SU-DHL-6 (cell line): ENCODE measurements around the gene NANOG.
"Not testable (repeated sequence)": the region's sequence is repeated elsewhere in the genome, so short reads cannot be mapped to it uniquely, and the experiment has no call there.

Experiments
- H2AFZ ChIP-seq: fragments of 200-600 bp; sonication (generic); 2 replicates; pipeline ENCODE4 v1.6.1; 2014; ENCODE audit warnings: low read depth, mild to moderate bottlenecking, moderate library complexity, mixed read lengths, antibody characterized with exemption, low read length; ENCODE audit not compliant: severe bottlenecking
- H3F3A ChIP-seq: fragments of 200-600 bp; shearing (Covaris generic); 2 replicates; pipeline ENCODE4 v1.6.0; 2016; ENCODE audit warnings: antibody characterized with exemption, mild to moderate bottlenecking; ENCODE audit not compliant: insufficient read depth
- H3K27ac ChIP-seq: fragments of 200-600 bp; sonication (generic); 2 replicates; pipeline ENCODE4 v1.5.1; 2016; ENCODE audit warnings: low read depth, mild to moderate bottlenecking, low read length, moderate library complexity, mixed read lengths
- H3K27me3 ChIP-seq: fragments of 200-600 bp; sonication (generic), shearing (Covaris generic); 2 replicates; pipeline ENCODE4 v1.6.0; 2014; ENCODE audit warnings: mild to moderate bottlenecking, low read length
- H3K36me3 ChIP-seq: fragments of 200-600 bp; sonication (generic); 2 replicates; pipeline ENCODE4 v1.6.1; 2014; ENCODE audit warnings: mild to moderate bottlenecking, low read length, mixed read lengths
- H3K4me2 ChIP-seq: fragments of 300-600, 200-600 bp; shearing (Covaris generic), sonication (generic); 2 replicates; pipeline ENCODE4 v1.6.0; 2014; ENCODE audit warnings: low read length, low read depth, mild to moderate bottlenecking; ENCODE audit not compliant: poor library complexity, severe bottlenecking
- H3K4me3 ChIP-seq: fragments of 200-600 bp; sonication (generic); 2 replicates; pipeline ENCODE4 v1.5.1; 2014; ENCODE audit warnings: antibody characterized with exemption, low read length, mild to moderate bottlenecking, mixed read lengths; ENCODE audit not compliant: insufficient read depth, poor library complexity, severe bottlenecking
- H3K79me2 ChIP-seq: fragments of 200-600 bp; sonication (generic); 2 replicates; pipeline ENCODE4 v1.6.1; 2014; ENCODE audit warnings: mild to moderate bottlenecking, low read length, moderate library complexity; ENCODE audit not compliant: insufficient read depth
- H3K9ac ChIP-seq: fragments of 200-600 bp; sonication (generic); 2 replicates; pipeline ENCODE4 v1.7.0; 2014; ENCODE audit warnings: mild to moderate bottlenecking, low read length
- H3K9me2 ChIP-seq: fragments of 200-600 bp; sonication (generic); replicated peaks from 2 replicates; pipeline ENCODE4 v1.6.1; 2014; ENCODE audit warnings: low read length; ENCODE audit not compliant: insufficient read depth
- H3K9me3 ChIP-seq: fragments of 200-600 bp; sonication (generic); 2 replicates; pipeline ENCODE4 v1.6.1; 2014; ENCODE audit warnings: low read length, mixed read lengths; ENCODE audit not compliant: insufficient read depth
- H4K20me1 ChIP-seq: fragments of 200-600 bp; sonication (generic); 2 replicates; pipeline ENCODE4 v1.6.1; 2014; ENCODE audit warnings: low read depth, mild to moderate bottlenecking, antibody characterized with exemption, low read length, moderate library complexity, mixed read lengths
- EZH2phosphoT487 ChIP-seq: fragments of 200-600 bp; sonication (generic), shearing (Covaris generic); conservative IDR thresholded peaks from 2 replicates; pipeline ENCODE4 v1.6.1; 2018; ENCODE audit warnings: mild to moderate bottlenecking, antibody characterized with exemption, low read length, moderate library complexity, mixed read lengths
- TF ChIP-seq, protein P1 (sequence below): fragments of 200-600 bp; sonication (generic); IDR thresholded peaks from one replicate; pipeline ENCODE4 v1.5.1; 2017; ENCODE audit warnings: antibody characterized with exemption, mild to moderate bottlenecking, low read length, moderate library complexity; ENCODE audit not compliant: insufficient read depth, poor library complexity, severe bottlenecking

Gene NANOG

GRCh38 chr12:7750350-7750749, 38.9 kb upstream of the NANOG start:
- Histone ChIP-seq H4K20me1 (no peaks in the 10 kb centered on the region), H3K79me2 (no peaks in the 10 kb centered on the region), H3K9me3 (no peaks in the 10 kb centered on the region), H3K9me2 (no peaks in the 10 kb centered on the region), H3K9ac (no peak overlapping the region), H3K4me2 (no peak overlapping the region), H3F3A (no peaks in the 10 kb centered on the region), H3K27ac (no peak overlapping the region), H3K36me3 (no peaks in the 10 kb centered on the region), H2AFZ (no peak overlapping the region), H3K4me3 (no peak overlapping the region), H3K27me3 (no peaks in the 10 kb centered on the region)
- TF ChIP-seq EZH2phosphoT487 = no peak
- TF ChIP-seq, protein P1, sequence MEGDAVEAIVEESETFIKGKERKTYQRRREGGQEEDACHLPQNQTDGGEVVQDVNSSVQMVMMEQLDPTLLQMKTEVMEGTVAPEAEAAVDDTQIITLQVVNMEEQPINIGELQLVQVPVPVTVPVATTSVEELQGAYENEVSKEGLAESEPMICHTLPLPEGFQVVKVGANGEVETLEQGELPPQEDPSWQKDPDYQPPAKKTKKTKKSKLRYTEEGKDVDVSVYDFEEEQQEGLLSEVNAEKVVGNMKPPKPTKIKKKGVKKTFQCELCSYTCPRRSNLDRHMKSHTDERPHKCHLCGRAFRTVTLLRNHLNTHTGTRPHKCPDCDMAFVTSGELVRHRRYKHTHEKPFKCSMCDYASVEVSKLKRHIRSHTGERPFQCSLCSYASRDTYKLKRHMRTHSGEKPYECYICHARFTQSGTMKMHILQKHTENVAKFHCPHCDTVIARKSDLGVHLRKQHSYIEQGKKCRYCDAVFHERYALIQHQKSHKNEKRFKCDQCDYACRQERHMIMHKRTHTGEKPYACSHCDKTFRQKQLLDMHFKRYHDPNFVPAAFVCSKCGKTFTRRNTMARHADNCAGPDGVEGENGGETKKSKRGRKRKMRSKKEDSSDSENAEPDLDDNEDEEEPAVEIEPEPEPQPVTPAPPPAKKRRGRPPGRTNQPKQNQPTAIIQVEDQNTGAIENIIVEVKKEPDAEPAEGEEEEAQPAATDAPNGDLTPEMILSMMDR = no peak

GRCh38 chr12:7751394-7751793, 37.8 kb upstream of the NANOG start:
- Histone ChIP-seq H3K27me3 (no peaks in the 10 kb centered on the region), H3K4me3 (no peak overlapping the region), H3K36me3 (no peaks in the 10 kb centered on the region), H3K27ac (no peak overlapping the region), H2AFZ (no peak overlapping the region), H3K79me2 (no peaks in the 10 kb centered on the region), H3K9me3 (no peaks in the 10 kb centered on the region), H4K20me1 (no peaks in the 10 kb centered on the region), H3K4me2 (no peak overlapping the region), H3K9ac (no peak overlapping the region), H3F3A (no peaks in the 10 kb centered on the region), H3K9me2 (no peaks in the 10 kb centered on the region)
- no peak for TF ChIP-seq EZH2phosphoT487
- TF ChIP-seq, protein P1 = no peak

DNA sequence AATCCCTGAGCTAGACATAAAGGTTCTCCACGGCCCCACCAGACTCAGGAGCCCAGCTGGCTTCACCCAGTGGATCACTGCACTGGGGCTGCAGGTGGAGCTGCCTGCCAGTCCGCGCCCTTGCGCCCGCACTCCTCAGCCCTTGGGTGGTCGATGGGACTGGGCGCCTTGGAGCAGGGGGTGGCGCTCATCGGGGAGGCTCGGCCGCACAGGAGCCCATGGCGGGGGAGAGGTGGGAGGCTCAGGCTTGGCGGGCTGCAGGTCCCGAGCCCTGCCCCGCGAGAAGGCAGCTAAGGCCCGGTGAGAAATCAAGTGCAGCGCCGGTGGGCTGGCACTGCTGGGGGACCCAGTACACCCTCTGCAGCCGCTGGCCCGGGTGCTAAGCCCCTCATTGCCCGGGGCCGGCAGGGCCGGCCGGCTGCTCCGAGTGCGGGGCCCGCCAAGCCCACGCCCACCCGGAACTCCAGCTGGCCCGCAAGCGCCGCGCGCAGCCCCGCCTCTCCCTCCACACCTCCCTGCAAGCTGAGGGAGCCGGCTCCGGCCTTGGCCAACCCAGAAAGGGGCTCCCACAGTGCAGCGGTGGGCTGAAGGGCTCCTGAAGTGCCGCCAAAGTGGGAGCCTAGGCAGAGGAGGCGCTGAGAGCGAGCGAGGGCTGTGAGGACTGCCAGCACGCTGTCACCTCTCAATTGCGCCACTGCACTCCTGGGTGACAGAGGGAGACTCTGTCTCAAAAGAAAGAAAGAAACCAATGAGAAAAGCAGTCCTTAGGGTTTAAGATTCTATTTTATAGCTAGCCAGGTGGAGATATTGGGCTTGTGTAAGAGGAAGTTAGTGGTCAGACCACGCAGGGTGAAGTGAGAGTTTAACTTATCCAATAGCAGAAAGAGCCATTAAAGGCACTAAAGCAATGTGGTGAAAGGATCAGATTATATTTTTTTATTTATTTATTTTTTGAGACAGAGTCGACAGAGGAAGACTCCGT, 37.0 kb upstream of the NANOG start:
- not testable (repeated sequence) for H3K9me3 ChIP-seq, H3K27ac ChIP-seq, H3K4me2 ChIP-seq, H3K36me3 ChIP-seq, H3K9ac ChIP-seq, H3K9me2 ChIP-seq, H4K20me1 ChIP-seq, H3K27me3 ChIP-seq, H2AFZ ChIP-seq, H3K4me3 ChIP-seq, H3K79me2 ChIP-seq, H3F3A ChIP-seq

- H3F3A ChIP-seq, H3K4me2 ChIP-seq, H3K79me2 ChIP-seq, H3K9ac ChIP-seq, H3K9me3 ChIP-seq, H3K27me3 ChIP-seq, H3K9me2 ChIP-seq, H3K27ac ChIP-seq, H3K4me3 ChIP-seq, H4K20me1 ChIP-seq, H3K36me3 ChIP-seq, H2AFZ ChIP-seq: not testable (repeated sequence)
Observed at GRCh38 chr12:7755668-7756067, 33.5 kb upstream of the NANOG start.
